Uterus (tissue), 2 donors: ENCODE measurements around the gene RAX.

Experiments used
- CTCF ChIP-seq, 4 experiments: fragments of 200-600 bp in 2 of 4; fragments of 450-650 bp in 2 of 4; sonication (generic) in 2 of 4; IDR thresholded peaks; one replicate each; pipeline ENCODE4 v1.5.1; 2016 to 2019; ENCODE audit warnings: antibody characterized with exemption in 4 of 4, mild to moderate bottlenecking in 2 of 4, moderate library complexity in 1 of 4
- POLR2A ChIP-seq, 2 donors: fragments of 450-650 bp; IDR thresholded peaks; one replicate each; pipeline ENCODE4 v1.6.1; 2016; ENCODE audit warnings: antibody characterized with exemption in 2 of 2, mild to moderate bottlenecking in 1 of 2, moderate library complexity in 1 of 2

GRCh38 chr18:59266886-59267502, 6.3 kb downstream of the RAX start:
- TF ChIP-seq POLR2A (IDR thresholded peaks at IDR 0.05) (no peak), CTCF (IDR thresholded peaks at IDR 0.05) (no peak)
